Endothelial cell of umbilical vein (primary cell): ENCODE measurements around the gene PTRHD1.

Experiments
- CTCF ChIP-seq, 2 donors: IDR thresholded peaks; 1 replicate in 1 of 2; 2 replicates in 1 of 2; pipeline ENCODE4 v1.5.1; 2011; ENCODE audit warnings: low read length in 2 of 2, mild to moderate bottlenecking in 2 of 2, moderate library complexity in 2 of 2, control low read depth in 1 of 2, inconsistent platforms in 1 of 2, low read depth in 1 of 2; ENCODE audit not compliant: insufficient read depth in 1 of 2; ENCODE audit errors: extremely low read depth in 1 of 2
- EZH2 ChIP-seq: IDR thresholded peaks from 2 replicates; pipeline ENCODE4 v1.6.1; 2012; ENCODE audit warnings: borderline replicate concordance, low read depth, mild to moderate bottlenecking, moderate library complexity, low read length, inconsistent platforms; ENCODE audit not compliant: severe bottlenecking
- GATA2 ChIP-seq: IDR thresholded peaks from 2 replicates; pipeline ENCODE4 v1.7.0; 2011; ENCODE audit warnings: low read depth, mild to moderate bottlenecking, moderate library complexity, mixed read lengths, low read length; ENCODE audit not compliant: insufficient read length, insufficient read depth
- JUN ChIP-seq: IDR thresholded peaks from 2 replicates; pipeline ENCODE4 v1.6.1; 2011; ENCODE audit warnings: borderline replicate concordance, low read depth; ENCODE audit not compliant: insufficient read length, insufficient read depth
- POLR2A ChIP-seq: IDR thresholded peaks from 2 replicates; pipeline ENCODE4 v1.6.1; 2012; ENCODE audit warnings: low read depth, mild to moderate bottlenecking, control low read depth, low read length
- POLR2AphosphoS5 ChIP-seq: IDR thresholded peaks from 2 replicates; pipeline ENCODE4 v1.6.1; 2012; ENCODE audit warnings: low read depth, mild to moderate bottlenecking, control low read depth, low read length, moderate library complexity; ENCODE audit not compliant: insufficient read depth

GRCh38 chr2:24838541-24838940, 45.4 kb upstream of the PTRHD1 start:
- TF ChIP-seq POLR2AphosphoS5 (no peak), POLR2A (no peak), EZH2 (no peak), CTCF (IDR thresholded peaks at IDR 0.05; ENCODE audit: extremely low read depth in 1 of 2, insufficient read depth in 1 of 2, low read depth in 1 of 2, low read length in 2 of 2) (no peak), GATA2 (no peak), JUN (no peak)
